ENCODE data around the gene PTGDS.

The PTGDS gene

GRCh38 chr9:136984464-136985026 lies 7.2 kb downstream of the PTGDS start:
- Histone ChIP-seq H3K9me3 (ENCODE audit: control insufficient read depth, insufficient read depth, low read depth, low read length) (no peaks in the 10 kb centered on the region), H3K27ac (ENCODE audit: extremely low read depth, low read depth, low read length) (no peak overlapping the region), H3K4me3 (ENCODE audit: low read depth, low read length) (no peak overlapping the region), H3K4me1 (ENCODE audit: control insufficient read depth, insufficient read depth, low read length) (no peaks in the 10 kb centered on the region), H3K36me3 (ENCODE audit: control insufficient read depth in 2 of 2, insufficient read depth in 1 of 2, low read length in 2 of 2) (no peaks in the 10 kb centered on the region)
- CTCF ChIA-PET, result no interaction called here
- POLR2A ChIA-PET, result no interaction called here
- TF ChIP-seq SETDB1 (IDR thresholded peaks at IDR 0.05; ENCODE audit: insufficient read length, low read length), result no peak
- no peak for TF ChIP-seq MYNN (tag by site-specific recombination; IDR thresholded peaks at IDR 0.05; ENCODE audit: borderline replicate concordance)
- TF ChIP-seq ZNF596 (tag by site-specific recombination; IDR thresholded peaks at IDR 0.05), result no peak
- no peak for TF ChIP-seq GLI4 (tag by site-specific recombination; IDR thresholded peaks at IDR 0.05)
- no peak for TF ChIP-seq ZNF555 (tag by site-specific recombination; conservative IDR thresholded peaks at IDR 0.05)
- TF ChIP-seq GLIS1 (tag by site-specific recombination; IDR thresholded peaks at IDR 0.05), result no peak
- TF ChIP-seq SALL2 (tag by site-specific recombination; IDR thresholded peaks at IDR 0.05; ENCODE audit: borderline replicate concordance), result no peak
- no peak for TF ChIP-seq YY1 (tag by site-specific recombination; IDR thresholded peaks at IDR 0.05)
- no peak for TF ChIP-seq ZNF362 (tag by site-specific recombination; IDR thresholded peaks at IDR 0.05)
- TF ChIP-seq ZNF26 (tag by site-specific recombination; IDR thresholded peaks at IDR 0.05), result no peak

- no peaks in the 10 kb centered on the region for H3K9me3 ChIP-seq (ENCODE audit: control insufficient read depth, insufficient read depth, low read depth, low read length)
- H3K27ac ChIP-seq (ENCODE audit: extremely low read depth, low read depth, low read length), result no peak overlapping the region
- ChIA-PET CTCF (no interaction called here), POLR2A (no interaction called here)
- H3K4me3 ChIP-seq (ENCODE audit: low read depth, low read length), result no peak overlapping the region
- H3K4me1 ChIP-seq (ENCODE audit: control insufficient read depth, insufficient read depth, low read length), result no peaks in the 10 kb centered on the region
- no peaks in the 10 kb centered on the region for H3K36me3 ChIP-seq (ENCODE audit: control insufficient read depth in 2 of 2, insufficient read depth in 1 of 2, low read length in 2 of 2)
- TF ChIP-seq WT1 (tag by site-specific recombination; IDR thresholded peaks at IDR 0.05) (no peak), ZNF776 (tag by site-specific recombination; IDR thresholded peaks at IDR 0.05; ENCODE audit: borderline replicate concordance) (no peak), ELK4 (IDR thresholded peaks at IDR 0.05; ENCODE audit: borderline replicate concordance, low read depth, low read length) (no peak), ZNF792 (tag by site-specific recombination; IDR thresholded peaks at IDR 0.05) (no peak), ZNF558 (tag by site-specific recombination; IDR thresholded peaks at IDR 0.05) (no peak), ZNF521 (tag by site-specific recombination; IDR thresholded peaks at IDR 0.05) (no peak), ZNF707 (tag by site-specific recombination; IDR thresholded peaks at IDR 0.05) (no peak), ZNF10 (tag by site-specific recombination; IDR thresholded peaks at IDR 0.05) (no peak), ZBTB7A (tag by site-specific recombination; IDR thresholded peaks at IDR 0.05; ENCODE audit: low read depth) (no peak), ZNF701 (tag by site-specific recombination; IDR thresholded peaks at IDR 0.05) (no peak), ZNF585B (tag by site-specific recombination; IDR thresholded peaks at IDR 0.05) (no peak), ZNF596 (tag by site-specific recombination; IDR thresholded peaks at IDR 0.05) (no peak), ZNF670 (tag by site-specific recombination; IDR thresholded peaks at IDR 0.05; ENCODE audit: low read depth) (no peak), PRDM6 (tag by site-specific recombination; IDR thresholded peaks at IDR 0.05) (no peak)
Observed at GRCh38 chr9:136985027-136985602, 7.8 kb downstream of the PTGDS start.

Data from HEK293 (cell line).